Peyer's patch (tissue), 4 donors: Measurements from ENCODE around the gene MFAP4.

Source experiments
- CTCF ChIP-seq, 6 experiments: fragments of 450-650 bp in 4 of 6; fragments of 200-600 bp in 2 of 6; sonication (generic) in 1 of 6; IDR thresholded peaks; one replicate each; pipeline ENCODE4 v1.5.1; 2017 to 2019; ENCODE audit warnings: antibody characterized with exemption in 6 of 6, mild to moderate bottlenecking in 3 of 6, moderate library complexity in 1 of 6
- POLR2A ChIP-seq, 2 donors: fragments of 450-650 bp; IDR thresholded peaks; one replicate each; pipeline ENCODE4 v1.5.1; 2017; ENCODE audit warnings: antibody characterized with exemption in 2 of 2, mild to moderate bottlenecking in 2 of 2, moderate library complexity in 2 of 2

- TF ChIP-seq CTCF (IDR thresholded peaks at IDR 0.05) (no peak), POLR2A (IDR thresholded peaks at IDR 0.05) (no peak)
Measured at GRCh38 chr17:19343671-19344151, 43.3 kb downstream of the MFAP4 start.
